Lung microvascular endothelial cell (primary cell): Measurements from ENCODE around the gene BMAL2. TPM values are rescaled to one million over a fixed set of nuclear protein-coding genes. Genes with fewer than 3 reads are reported as not detected.

Experiments
- DNase-seq, 2 donors: peaks; one replicate each; pipeline versions ENCODE4 v3.0.0 to v3.0.0-alpha.2; 2010; ENCODE audit warnings: low read depth in 2 of 2
- total RNA-seq: library from RNA; depleted of rRNA; stranded (reverse); fragments of >200 nt; gene quantifications from 2 replicates; pipeline ENCODE4 v1.2.1, GENCODE V29; 2014

Gene BMAL2
- total RNA-seq, 1 donor from 2014 or later = 22.8 TPM

DNA sequence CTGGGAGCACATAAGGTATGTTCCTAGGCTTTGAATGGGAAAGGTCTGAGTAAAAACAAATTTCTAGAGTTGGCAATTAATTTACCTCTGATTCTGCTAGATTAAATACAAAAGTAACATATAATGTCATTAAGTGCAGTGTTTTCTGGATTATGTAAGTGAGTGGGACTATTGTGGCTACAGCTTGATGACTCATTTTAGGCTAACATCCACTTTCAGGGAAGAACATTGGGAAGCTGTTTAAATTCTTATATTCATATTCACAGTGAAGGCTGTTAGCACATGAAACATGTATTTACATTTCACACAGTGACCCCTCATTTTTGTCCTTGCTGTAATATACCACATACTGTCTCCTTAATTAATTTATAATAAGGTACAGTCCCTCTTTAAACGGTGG lies 13.2 kb upstream of the BMAL2 start:
- DNase-seq = peak in 1 of 2 donors; percentile 64

GRCh38 chr12:27319848-27320247 lies 12.8 kb upstream of the BMAL2 start:
- peak in 1 of 2 donors; percentile 8 for DNase-seq

DNA sequence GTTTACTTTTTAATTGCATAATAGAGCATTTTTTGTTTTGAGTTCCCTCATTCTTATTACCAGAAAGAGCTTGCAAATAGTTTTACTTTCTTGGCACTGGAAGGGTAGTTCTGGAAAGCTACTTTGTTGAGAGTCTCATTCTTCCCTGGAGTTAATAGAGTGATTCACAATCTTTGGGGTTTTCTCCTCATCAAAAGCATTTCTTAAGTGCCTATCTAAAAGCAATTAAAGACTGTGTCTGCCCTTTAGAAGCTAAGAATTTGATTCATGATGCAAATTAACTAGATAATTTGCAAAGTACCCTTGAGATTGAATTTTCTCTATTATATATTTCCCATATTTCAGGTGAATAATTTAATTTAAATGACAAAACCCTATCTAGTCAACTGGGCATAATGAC lies 8.1 kb upstream of the BMAL2 start:
- no peak for DNase-seq

DNA sequence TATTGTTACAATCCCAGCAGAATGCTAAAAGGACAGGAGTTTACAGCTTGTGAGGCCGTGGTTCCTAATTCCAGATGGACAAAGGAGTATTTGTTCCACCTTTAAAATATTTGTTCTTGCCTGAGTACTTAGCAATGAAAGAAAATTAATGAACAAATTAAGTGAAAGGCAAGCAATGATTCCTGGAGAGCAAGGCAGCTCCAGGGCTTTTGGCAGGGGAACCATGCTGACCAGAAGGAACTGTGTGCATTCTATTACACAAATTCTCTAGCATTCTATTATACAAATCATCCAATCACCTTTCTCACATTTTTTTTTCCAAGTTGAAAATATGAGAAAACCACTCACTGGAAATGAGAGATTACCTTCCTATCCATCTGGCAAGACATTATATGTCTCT lies 1.8 kb upstream of the BMAL2 start:
- DNase-seq = no peak

GRCh38 chr12:27331291-27331926 lies 1.2 kb upstream of the BMAL2 start:
- DNase-seq = peak; percentile 63 to 98

DNA sequence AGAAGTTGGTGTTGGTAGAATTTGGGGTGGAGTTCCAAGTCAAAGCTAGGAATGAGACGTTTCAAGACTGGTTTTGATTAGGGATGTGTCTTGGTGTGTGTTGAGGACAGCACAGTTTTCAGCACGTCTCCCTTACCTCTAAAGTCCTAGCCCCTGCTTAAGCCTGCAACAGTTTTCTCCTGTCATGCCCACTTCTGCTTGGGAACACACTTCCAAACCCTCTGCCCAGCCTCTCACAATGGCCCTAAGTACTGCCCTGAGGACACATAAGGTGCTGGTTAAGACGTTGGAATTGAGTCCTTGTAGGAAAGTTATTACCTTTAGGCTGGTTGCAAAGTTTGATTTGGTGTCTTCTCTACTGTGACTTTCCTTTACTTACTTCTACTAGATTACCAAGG lies 710 bp upstream of the BMAL2 start:
- peak in 1 of 2 donors; percentile 28 for DNase-seq

DNA sequence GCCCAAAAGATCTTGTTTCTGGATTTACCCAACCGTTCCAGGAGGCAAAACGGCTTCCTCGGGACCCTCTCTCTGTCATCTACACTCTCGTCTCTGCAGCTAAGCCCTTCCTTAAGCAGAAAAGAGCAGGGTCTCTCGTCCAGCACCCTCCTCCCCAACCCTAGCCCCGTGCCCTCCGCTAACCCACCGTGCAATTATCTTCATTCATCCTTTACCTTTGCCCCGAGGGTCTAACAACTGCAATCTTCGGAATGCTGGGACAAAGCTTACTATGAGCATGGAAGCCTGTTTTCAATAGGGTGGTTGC lies 276 bp upstream of the BMAL2 start:
- no peak for DNase-seq

DNA sequence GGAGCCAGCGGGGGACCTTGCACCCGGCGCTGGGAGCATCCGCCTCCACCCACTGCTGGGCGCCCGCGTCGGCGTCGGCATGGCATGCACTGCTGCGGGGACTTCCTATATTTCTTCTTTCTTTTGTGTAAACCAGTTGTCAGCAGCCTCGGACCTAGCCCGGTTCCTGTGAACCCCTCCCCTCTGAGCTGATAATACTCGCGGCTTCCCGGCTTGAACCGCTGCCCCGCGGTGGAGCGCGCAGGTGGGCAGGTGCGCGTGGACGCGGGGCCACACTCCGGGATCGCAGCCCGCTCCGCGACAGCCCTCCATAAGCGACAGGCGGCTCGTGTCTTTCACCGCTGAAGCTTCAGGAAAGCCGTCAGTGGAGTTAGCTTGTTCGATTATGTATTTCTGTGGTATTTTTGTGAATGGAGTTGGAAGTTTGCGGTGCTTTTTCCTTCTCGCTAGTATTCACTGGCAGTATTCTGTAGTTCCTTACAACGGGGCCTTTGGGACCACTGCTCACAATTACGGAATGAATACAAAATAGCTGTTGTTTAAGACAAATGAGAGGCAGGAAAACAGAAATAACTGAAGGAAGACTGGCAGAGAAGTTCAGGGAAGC lies 870 bp downstream of the BMAL2 start:
- DNase-seq = peak; percentile 32 to 34

GRCh38 chr12:27334042-27334720 lies 1.5 kb downstream of the BMAL2 start:
- peak in 1 of 2 donors; percentile 8 for DNase-seq

- DNase-seq = no peak
Measured at GRCh38 chr12:27334721-27335082, 2.1 kb downstream of the BMAL2 start.

DNA sequence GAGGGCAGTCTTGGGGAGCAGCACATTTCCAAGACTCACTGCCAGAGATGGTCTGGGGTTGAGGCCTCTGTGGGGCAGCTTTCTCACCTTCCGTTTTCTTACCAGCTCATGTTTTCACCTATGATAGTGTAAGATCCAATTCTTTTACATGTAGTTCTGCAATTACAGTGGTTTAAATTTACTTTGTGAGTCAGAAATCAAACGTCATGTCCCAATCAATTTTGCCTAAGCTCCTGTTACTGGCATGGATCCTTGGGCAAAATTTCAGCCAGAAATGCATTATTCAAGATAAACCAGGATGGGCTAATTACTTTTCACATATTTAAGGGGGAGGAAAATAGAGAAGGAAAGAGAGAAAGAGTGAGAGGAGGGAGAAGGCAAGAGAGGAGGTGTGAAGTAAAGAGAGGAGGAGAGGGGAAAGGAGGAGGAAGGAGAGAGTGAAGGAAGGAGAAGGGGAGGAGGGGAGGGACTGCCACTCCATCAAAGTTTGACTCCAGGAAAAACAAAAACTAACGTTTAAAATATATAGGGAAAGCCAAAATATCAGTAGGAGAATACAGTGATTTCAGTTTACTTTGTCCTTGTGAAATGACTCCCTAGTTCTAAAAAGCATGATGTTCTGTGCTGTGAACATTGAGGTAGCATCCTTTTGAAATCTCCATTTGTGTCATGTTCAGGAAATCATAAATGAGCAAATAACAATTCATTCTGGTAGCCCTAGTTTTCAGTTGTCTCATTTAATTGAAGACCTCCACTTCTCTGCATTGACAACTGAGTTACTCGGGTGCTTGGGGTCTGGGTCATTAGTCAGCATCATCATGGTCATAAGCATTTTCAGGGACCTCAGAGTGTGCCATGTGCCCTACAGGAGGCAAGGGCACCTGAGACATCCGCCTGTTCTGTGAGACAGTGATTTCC lies 3.0 kb downstream of the BMAL2 start:
- no peak for DNase-seq

DNA sequence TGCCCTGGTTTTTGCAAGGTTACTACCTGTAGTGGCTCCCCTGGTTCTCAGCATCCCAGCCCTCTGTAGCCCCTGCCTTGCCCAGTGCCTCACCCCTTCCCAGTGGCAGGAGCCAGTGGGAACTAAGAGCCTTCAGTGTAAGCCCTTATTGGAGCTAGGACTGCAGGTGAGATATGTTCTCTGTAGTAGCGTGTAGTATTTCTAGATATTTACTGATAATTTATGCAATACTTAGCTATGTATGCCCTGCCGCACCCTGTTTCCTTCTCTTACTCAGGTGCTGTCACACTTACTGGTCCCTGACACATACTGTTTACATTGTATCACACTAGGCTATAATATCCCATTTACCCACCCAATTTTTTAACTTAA lies 3.6 kb downstream of the BMAL2 start:
- DNase-seq = no peak

DNA sequence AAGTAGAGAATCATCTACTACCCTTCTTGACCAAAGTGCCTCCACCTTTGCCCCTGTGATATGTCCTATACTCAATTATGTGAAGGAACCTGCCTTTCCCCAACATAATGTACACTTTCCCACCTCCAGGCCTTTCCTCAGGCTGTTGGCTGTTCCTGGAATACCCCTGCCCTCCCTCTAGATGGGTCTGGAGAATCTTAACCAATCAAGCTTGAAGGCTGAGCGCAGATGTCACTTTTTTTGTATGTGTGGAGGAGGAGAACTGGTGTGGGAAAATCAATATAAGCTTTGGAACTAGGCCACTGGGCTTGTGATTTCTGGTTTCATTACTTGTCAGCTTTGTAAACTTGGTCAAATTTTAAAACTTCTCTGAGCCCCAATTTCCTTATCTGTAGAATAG lies 4.7 kb downstream of the BMAL2 start:
- DNase-seq = no peak

DNA sequence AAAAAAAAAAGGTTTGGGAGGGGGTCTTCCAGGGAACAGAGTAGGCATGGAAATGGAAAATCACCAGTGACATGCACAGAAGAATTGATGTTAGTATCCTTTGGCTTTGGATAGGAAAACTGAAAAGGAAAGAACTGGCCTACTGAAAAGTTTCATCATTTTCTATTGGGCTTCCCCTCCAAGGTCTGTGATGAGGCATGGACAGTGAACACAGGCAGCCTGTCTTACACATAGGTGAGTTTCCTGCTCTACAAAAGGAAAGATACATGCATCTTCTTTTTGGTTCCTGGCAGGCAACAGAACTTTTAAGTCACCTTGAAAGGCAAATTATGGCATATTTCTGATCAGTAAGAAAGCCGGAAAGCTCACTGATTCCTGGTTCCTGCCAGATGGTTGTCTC lies 5.8 kb downstream of the BMAL2 start:
- DNase-seq = no peak

DNA sequence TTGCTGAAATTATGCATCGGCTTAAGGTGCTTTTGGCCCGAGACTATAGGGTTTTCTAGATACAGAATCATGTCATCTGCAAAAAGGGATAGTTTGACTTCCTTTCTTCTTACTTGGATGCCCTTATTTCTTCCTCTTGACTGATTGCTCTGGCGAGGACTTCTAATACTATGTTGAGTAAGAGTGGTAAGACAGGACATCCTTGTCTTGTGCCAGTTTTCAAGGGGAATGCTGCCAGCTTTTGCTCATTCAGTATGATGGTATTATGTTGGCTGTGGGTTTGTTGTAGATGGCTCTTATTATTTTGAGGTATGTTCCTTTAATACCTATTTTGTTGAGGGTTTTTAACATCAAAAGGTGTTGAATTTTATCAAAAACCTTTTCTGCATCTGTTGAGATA lies 8.3 kb downstream of the BMAL2 start:
- peak in 1 of 2 donors; percentile 25 for DNase-seq

DNA sequence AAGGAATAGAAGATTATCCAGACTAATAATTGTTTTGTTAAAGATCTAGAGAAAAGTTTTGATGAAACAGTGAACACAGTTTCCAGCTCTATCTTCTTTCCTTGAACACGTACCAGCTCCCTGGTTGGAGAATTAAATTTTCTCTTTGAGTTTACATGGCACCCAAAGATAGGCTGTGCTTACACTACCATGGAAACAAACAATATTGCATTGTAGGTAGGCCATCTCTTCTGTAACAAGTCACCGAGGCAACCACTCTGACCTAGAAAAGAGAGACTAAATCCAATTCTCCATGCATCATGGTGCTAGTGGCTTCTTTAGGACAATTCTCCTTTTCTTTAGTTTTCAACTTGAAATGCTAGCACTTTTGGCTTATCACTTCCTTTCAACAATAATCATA lies 9.9 kb downstream of the BMAL2 start:
- DNase-seq = peak in 1 of 2 donors; percentile 20

GRCh38 chr12:27343255-27344000 lies 10.8 kb downstream of the BMAL2 start:
- peak; percentile 27 to 91 for DNase-seq

DNA sequence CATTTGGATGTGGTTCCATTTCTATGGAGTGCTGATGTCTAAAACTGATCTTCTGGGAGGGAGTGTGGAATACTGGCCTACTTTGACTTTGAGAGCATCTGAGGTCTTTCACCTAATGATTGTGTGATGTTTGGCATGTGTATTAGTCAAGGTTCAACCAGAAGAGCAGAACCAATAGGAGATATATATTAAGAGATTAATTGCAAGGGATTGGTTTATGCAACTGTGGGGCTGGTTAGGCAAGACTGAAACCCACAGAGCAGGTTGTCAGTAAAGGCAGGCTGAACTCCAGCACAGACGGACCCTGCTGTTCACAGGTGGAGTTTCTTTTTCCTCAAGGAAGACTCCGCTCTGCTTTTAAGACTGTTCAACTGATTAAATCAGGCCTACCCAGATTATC lies 11.6 kb downstream of the BMAL2 start:
- DNase-seq = no peak

DNA sequence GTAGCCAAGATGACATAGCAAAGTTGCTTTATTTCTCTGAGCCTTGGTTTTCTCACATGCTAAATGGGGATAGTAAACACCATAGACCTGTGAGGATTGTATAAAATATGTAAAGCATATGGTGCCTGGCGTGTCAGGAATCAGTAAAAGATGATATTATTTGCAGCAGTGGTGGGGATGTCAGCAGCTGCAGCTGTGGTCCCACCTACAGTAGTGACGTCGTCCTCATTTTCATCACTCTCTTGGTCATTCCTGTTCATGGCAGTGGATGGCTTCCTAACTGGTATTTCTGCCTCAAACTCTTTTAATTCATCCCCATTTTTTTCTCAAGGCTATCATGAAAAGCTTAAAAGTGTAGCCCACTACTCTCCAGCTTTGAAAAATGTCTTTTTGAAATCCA lies 12.1 kb downstream of the BMAL2 start:
- DNase-seq = no peak

- DNase-seq = no peak
Measured at GRCh38 chr12:27345376-27345775, 12.7 kb downstream of the BMAL2 start.

DNA sequence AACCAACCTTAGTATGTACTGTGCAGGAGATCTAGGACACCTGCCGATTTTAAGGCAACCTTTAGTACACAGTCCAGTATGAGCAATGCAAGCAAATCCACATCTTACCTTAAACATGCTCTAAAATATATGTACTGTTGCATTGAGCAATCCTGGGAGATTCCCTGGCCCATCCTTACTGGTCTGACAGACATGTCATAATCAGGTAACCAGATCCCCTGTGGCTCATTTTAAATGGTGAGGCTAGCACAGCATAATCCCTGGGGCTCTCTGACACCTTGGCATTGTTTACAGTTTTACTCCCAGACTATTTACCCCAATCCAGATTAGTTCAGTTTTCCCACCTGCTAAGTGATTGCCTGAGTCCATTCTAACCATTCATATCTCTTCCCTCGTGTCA lies 15.1 kb downstream of the BMAL2 start:
- no peak for DNase-seq

- DNase-seq = no peak
Measured at GRCh38 chr12:27351476-27351875, 18.8 kb downstream of the BMAL2 start.
